Loucy (cell line): ENCODE measurements around the gene SOX1.

Experiments
- CTCF ChIP-seq: fragments of 200-600 bp; sonication (generic); conservative IDR thresholded peaks from 2 replicates; pipeline ENCODE4 v1.5.1; 2014; ENCODE audit warnings: mild to moderate bottlenecking, antibody characterized with exemption, low read length
- EZH2phosphoT487 ChIP-seq: fragments of 200-600 bp; IDR thresholded peaks from 2 replicates; pipeline ENCODE4 v1.6.1; 2018; ENCODE audit warnings: antibody characterized with exemption, mild to moderate bottlenecking, moderate library complexity, borderline replicate concordance

DNA sequence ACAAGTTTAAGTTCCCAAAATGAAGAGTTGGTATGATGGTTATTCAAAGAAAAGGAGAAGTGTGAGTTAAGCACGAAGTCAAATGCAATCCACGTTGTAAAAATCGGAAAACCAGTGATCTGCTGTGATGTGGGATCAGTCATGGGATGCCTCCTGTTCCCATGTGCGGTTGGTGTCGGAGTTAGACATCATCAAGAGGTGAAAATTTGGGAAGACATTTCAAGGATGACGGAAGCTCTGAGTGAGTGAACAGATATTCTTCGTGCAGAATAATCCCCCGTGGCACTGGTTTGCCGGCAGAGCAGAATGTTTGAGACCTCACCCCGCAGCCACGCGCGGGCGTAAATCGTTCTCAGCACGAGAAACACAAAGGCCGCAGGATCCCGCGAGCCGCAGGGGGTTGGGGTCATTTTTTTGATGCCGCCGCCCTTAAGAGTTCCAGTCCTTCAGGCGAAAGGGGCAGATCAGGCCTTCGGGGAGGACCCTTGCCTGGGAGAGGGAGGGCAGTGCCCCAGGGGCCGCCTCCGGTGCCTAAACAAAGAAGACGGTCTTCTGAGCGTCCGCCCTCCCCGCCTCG is 13.7 kb upstream of the SOX1 start:
- TF ChIP-seq EZH2phosphoT487 (no peak), CTCF (no peak)
